ENCODE data around the gene LRRC4B.
"Not testable (repeated sequence)": the region's sequence is repeated elsewhere in the genome, so short reads cannot be mapped to it uniquely, and the experiment has no call there.

Gene LRRC4B, protein sequence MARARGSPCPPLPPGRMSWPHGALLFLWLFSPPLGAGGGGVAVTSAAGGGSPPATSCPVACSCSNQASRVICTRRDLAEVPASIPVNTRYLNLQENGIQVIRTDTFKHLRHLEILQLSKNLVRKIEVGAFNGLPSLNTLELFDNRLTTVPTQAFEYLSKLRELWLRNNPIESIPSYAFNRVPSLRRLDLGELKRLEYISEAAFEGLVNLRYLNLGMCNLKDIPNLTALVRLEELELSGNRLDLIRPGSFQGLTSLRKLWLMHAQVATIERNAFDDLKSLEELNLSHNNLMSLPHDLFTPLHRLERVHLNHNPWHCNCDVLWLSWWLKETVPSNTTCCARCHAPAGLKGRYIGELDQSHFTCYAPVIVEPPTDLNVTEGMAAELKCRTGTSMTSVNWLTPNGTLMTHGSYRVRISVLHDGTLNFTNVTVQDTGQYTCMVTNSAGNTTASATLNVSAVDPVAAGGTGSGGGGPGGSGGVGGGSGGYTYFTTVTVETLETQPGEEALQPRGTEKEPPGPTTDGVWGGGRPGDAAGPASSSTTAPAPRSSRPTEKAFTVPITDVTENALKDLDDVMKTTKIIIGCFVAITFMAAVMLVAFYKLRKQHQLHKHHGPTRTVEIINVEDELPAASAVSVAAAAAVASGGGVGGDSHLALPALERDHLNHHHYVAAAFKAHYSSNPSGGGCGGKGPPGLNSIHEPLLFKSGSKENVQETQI

DNA sequence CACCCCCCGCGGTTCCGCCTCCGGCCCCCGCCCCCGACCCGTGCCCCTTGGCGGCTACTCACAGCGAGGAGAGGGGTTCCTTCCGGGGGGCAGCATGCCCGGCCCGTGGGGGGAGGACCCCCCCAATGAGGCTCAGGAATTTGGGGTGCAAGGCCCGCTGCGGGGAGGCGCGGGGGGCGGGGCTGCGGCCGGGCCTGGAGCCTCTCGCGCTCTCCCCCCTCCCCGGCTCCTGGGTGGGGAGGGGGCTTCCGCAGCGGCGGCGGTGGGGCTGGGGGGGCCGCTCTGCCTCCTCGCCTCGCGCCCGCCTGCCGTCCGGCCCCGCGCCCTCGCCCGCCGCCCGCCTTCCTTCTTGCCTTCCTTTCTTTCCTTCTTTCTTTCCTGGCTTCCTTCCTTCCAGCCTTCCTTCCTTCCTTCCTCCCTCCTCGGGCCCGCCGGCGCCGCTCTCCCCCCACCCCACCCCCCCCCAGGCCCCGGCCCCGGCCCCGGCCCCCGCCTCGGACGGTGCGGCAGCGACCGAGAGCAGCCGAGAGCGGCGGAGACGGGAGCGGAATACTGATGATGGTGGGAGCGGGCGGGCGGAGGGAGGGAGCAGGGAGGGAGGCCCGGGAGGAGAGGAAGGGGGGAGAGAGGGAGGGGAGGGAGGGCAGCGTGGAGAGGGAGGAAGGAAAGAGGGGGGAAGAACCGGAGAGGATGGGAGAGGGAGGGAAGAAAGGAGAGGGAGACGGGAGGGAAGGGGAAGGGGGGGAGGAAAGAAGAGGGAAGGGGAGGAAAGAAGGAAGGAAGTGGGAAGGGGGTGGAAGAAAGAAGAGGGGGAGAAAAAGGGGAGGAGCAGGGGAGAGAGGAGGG is at the start of gene LRRC4B:
TSS of gene LRRC4B (minus strand) at position 554 of the 846 bp plus-strand sequence. CDS start 19,597 bp downstream, outside the sequence.
- Histone ChIP-seq H3K27me3 (ENCODE audit: control insufficient read depth, insufficient read depth, low read length) (peaks cover 45% of the 10 kb centered on the region), H3K9me3 (ENCODE audit: control insufficient read depth, low read length) (no peaks in the 10 kb centered on the region), H3K4me3 (ENCODE audit: low read length) (no peak within 1 kb of the TSS), H3K4me1 (ENCODE audit: control insufficient read depth, insufficient read depth, low read length) (no peaks in the 10 kb centered on the region), H3K36me3 (ENCODE audit: control insufficient read depth, insufficient read depth, low read length) (no peaks in the 10 kb centered on the region), H3K9ac (ENCODE audit: low read length) (no peak within 1 kb of the TSS)

DNA sequence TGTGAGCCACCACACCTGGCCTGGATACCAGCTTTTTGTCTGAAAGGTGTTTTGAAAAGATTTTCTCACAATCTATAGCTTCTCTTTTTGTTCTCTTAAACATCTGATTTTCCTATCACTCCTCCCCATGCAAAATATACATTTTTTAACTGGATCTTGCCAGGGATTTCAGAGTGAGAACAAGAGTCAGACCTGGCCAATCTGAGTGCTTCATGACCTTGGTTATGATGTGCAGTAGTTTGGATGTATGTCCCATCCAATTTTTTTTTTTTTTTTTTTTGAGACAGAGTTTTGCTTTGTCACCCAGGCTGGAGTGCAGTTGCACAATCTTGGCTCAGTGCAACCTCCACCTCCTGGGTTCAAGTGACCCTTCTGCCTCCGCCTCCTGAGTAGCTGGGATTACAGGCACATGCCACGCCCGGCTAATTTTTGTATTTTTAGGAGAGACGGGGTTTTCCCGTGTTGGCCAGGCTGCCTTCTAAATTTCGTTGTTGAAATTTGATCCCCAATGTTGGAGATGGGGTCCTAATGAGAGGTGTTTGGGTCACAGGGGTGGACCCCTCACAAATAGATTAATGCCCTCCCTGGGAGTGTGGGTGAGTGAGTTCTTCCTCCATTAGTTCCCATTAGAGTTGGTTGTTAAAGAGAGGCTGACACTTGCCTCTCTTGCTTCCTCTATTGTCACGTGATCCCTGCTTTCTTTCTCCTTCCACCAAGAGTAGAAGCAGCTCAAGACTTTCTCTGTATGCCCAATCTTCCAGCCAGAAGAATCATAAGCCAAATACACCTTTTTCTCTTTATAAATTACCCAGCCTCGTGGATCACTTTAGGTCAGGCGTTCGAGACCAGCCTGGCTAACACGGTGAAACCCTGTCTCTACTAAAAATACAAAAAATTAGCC is 44.5 kb upstream of the LRRC4B start:
- H3K27me3 ChIP-seq (ENCODE audit: control insufficient read depth, insufficient read depth, low read length); H3K9ac ChIP-seq (ENCODE audit: low read length); H3K4me1 ChIP-seq (ENCODE audit: control insufficient read depth, insufficient read depth, low read length); H3K36me3 ChIP-seq (ENCODE audit: control insufficient read depth, insufficient read depth, low read length); H3K9me3 ChIP-seq (ENCODE audit: control insufficient read depth, low read length); H3K4me3 ChIP-seq (ENCODE audit: low read length): not testable (repeated sequence)

DNA sequence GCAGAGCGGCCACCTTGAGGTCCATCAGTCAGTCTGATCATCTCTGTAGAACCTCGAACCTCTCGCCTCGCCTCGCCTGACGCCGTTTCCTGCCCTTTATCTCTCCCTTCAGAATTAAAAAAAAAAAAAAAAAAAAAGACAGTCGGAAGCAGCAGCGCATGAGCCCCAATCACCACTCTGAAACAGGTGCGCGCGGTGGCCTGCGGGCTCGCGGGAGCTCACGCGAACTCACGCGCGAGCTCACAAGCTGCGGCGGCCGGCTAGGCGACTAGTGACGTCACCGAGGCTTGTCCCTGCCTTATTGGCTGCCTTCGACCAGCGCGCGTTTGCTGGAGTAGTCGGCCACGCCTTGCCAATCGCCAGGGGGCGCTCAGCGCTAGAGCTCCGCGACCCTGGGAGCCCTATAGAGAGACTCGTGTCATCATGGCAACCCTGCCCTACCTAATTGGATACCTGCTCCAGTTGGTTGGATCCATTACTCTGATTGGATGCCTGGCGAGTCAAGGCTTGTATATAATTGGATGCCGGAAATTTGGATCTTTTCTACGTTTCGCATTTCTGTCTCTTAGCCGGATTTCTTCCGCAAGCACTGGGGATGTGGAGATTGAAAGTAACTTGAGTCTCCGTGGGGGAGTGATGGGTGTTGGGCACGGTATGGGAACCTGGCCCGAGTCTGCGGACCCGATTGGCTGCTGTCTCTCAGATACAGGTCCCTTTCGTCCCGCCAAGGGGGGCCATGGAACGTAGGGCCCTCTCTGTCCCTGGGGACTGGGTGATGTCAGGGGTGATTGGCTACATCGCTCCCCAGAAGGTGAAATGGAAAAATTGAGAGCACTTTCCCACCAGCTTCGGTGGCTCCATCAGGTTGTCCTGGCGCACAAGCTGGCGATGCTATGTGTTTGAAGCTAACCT is 39.9 kb upstream of the LRRC4B start:
- Histone ChIP-seq H3K4me1 (ENCODE audit: control insufficient read depth, insufficient read depth, low read length) (no peaks in the 10 kb centered on the region), H3K4me3 (ENCODE audit: low read length) (no peak overlapping the region), H3K9me3 (ENCODE audit: control insufficient read depth, low read length) (no peaks in the 10 kb centered on the region), H3K9ac (ENCODE audit: low read length) (no peak overlapping the region), H3K27me3 (ENCODE audit: control insufficient read depth, insufficient read depth, low read length) (no peaks in the 10 kb centered on the region), H3K36me3 (ENCODE audit: control insufficient read depth, insufficient read depth, low read length) (no peaks in the 10 kb centered on the region)

DNA sequence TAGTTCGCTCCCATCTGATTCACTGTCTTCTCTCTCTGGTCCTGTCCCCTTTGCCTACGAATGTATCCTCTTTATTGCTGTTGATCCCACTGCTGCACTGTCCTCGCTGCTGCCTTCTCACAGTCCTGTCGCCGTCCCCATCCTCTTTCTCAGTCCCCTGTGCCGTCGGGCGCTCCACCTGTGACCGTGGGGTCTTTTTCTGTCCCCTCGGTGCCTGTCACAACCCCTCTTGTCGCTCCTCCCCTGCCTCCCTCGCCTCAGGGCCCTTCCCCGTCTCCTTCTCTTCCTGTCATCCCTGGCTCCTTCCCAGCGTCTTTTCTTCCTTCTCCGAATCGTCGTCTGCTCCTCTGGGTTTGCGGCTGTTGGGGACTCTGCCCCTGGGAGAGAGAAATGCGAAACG is 39.2 kb upstream of the LRRC4B start:
- Histone ChIP-seq H3K36me3 (ENCODE audit: control insufficient read depth, insufficient read depth, low read length) (no peaks in the 10 kb centered on the region), H3K4me3 (ENCODE audit: low read length) (no peak overlapping the region), H3K27me3 (ENCODE audit: control insufficient read depth, insufficient read depth, low read length) (no peaks in the 10 kb centered on the region), H3K9ac (ENCODE audit: low read length) (no peak overlapping the region), H3K9me3 (ENCODE audit: control insufficient read depth, low read length) (no peaks in the 10 kb centered on the region), H3K4me1 (ENCODE audit: control insufficient read depth, insufficient read depth, low read length) (no peaks in the 10 kb centered on the region)

DNA sequence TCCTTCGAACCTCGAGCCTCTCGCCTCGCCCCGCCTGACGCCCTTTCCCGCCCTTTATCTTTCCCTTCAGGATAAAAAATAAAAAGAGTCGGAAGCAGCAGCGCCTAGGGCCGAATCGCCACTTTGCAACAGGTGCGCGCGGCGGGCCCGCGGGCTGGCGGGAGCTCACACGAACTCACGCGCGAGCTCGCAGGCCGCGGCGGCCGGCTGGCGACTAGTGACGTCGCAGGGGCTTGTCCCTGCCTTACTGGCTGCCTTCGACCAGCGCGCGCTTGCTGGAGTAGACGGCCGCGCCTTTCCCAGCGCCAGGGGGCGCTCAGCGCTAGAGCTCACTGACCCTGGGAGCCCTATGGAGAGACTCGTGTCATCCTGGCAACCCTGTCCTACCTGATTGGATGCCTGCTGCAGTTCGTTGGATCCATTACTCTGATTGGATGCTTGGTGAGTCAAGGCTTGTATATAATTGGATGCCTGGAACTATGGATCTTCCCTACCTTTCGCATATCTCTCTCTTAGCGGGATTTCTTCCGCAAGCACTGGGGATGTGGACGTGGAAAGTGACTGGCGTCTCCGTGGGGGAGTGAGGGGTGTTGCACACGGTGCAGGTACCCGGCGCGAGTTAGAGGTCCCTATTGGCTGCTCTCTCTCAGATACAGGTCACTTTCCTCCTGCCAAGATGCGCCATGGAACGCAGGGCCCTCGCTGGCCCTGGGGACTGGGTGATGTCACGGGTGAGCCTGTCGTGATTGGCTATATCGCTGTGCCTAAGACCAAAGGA is 38.0 kb upstream of the LRRC4B start:
- not testable (repeated sequence) for H3K36me3 ChIP-seq (ENCODE audit: control insufficient read depth, insufficient read depth, low read length); H3K9me3 ChIP-seq (ENCODE audit: control insufficient read depth, low read length); H3K4me1 ChIP-seq (ENCODE audit: control insufficient read depth, insufficient read depth, low read length); H3K9ac ChIP-seq (ENCODE audit: low read length); H3K4me3 ChIP-seq (ENCODE audit: low read length); H3K27me3 ChIP-seq (ENCODE audit: control insufficient read depth, insufficient read depth, low read length)

DNA sequence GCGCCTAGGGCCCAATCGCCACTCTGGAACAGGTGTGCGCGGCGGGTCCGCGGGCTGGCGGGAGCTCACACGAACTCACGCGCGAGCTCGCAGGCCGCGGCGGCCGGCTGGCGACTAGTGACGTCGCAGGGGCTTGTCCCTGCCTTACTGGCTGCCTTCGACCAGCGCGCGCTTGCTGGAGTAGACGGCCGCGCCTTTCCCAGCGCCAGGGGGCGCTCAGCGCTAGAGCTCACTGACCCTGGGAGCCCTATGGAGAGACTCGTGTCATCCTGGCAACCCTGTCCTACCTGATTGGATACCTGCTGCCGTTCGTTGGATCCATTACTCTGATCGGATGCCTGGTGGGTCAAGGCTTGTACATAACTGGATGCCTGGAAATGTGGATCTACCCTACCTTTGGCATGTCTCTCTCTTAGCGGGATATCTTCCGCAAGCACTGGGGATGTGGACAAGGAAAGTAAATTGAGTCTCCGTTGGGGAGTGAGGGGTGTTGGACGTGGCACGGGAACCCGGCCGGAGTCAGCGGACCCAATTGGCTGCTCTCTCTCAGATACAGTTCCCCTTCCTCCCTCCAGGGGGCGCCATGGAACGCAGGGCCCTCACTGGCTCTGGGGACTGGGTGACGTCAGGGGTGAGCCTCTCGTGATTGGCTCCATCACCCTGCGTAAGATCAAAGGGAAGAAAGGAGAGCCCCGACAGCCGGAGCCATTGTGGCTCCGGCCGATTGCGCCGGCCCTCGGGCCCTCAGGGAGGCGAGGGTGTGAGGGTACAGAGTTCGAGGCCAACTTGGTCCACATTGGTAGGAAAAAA is 36.2 kb upstream of the LRRC4B start:
- not testable (repeated sequence) for H3K9ac ChIP-seq (ENCODE audit: low read length); H3K4me3 ChIP-seq (ENCODE audit: low read length); H3K27me3 ChIP-seq (ENCODE audit: control insufficient read depth, insufficient read depth, low read length); H3K9me3 ChIP-seq (ENCODE audit: control insufficient read depth, low read length); H3K4me1 ChIP-seq (ENCODE audit: control insufficient read depth, insufficient read depth, low read length); H3K36me3 ChIP-seq (ENCODE audit: control insufficient read depth, insufficient read depth, low read length)

DNA sequence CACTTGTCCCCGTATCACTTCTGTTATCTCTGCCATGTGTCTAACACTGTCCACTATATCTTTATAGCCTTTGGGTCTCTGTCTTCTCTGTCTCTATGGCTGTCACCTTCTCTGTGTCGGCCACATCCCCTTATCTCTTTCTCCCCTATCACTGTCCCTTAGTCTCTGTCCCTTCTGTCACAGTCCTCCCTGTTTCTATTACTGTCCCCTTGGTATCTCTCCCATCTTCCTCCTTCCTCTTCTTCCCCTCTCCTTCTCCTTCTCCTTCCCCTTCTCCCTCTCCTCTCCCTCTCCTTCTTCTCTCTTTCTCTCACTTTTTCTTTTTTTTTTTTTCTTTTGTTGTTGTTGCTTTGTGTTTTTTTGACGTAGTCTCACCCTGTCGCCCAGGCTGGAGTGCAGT is 34.7 kb upstream of the LRRC4B start:
- Histone ChIP-seq H3K9me3 (ENCODE audit: control insufficient read depth, low read length) (no peaks in the 10 kb centered on the region), H3K4me1 (ENCODE audit: control insufficient read depth, insufficient read depth, low read length) (no peaks in the 10 kb centered on the region), H3K27me3 (ENCODE audit: control insufficient read depth, insufficient read depth, low read length) (peaks cover 8% of the 10 kb centered on the region), H3K36me3 (ENCODE audit: control insufficient read depth, insufficient read depth, low read length) (no peaks in the 10 kb centered on the region), H3K4me3 (ENCODE audit: low read length) (no peak overlapping the region), H3K9ac (ENCODE audit: low read length) (no peak overlapping the region)

DNA sequence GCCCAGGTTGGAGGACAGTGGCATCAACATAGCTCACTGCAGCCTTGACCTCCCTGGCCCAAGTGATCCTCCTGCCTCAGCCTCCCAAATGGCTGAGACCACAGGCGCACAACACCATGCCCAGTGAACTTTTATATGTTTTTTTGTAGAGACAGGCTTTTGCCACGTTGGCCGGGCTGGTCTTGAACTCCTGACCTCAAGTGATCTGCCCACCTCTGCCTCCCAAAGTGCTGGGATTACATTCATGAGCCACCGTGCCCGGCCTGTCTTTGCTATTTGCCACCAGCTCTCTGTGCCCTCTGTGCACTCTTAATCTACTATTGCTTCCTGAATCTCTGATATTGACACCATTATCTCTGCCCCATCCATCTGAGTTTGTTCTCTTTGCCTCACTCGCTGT is 34.3 kb upstream of the LRRC4B start:
- Histone ChIP-seq H3K9ac (ENCODE audit: low read length) (no peak overlapping the region), H3K4me3 (ENCODE audit: low read length) (no peak overlapping the region), H3K36me3 (ENCODE audit: control insufficient read depth, insufficient read depth, low read length) (no peaks in the 10 kb centered on the region), H3K9me3 (ENCODE audit: control insufficient read depth, low read length) (no peaks in the 10 kb centered on the region), H3K4me1 (ENCODE audit: control insufficient read depth, insufficient read depth, low read length) (no peaks in the 10 kb centered on the region), H3K27me3 (ENCODE audit: control insufficient read depth, insufficient read depth, low read length) (peaks cover 8% of the 10 kb centered on the region)

DNA sequence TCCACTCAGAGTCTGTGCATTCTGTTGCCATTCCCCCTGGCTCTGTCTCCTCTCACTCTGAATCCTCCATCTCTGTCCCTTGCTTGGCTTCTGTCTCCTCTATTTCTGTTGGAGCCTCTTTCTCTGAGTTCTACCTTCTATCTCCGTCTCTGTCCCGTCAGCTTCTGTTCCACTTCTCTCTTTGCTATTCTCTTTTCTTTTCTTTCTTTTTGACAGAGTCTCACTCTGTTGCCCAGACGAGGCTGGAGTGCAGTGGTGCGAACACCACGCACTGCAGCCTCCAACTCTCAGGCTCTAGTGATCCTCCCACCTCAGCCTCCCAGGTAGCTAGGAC is 33.8 kb upstream of the LRRC4B start:
- Histone ChIP-seq H3K4me1 (ENCODE audit: control insufficient read depth, insufficient read depth, low read length) (no peaks in the 10 kb centered on the region), H3K4me3 (ENCODE audit: low read length) (no peak overlapping the region), H3K9ac (ENCODE audit: low read length) (no peak overlapping the region), H3K27me3 (ENCODE audit: control insufficient read depth, insufficient read depth, low read length) (peaks cover 8% of the 10 kb centered on the region), H3K36me3 (ENCODE audit: control insufficient read depth, insufficient read depth, low read length) (no peaks in the 10 kb centered on the region), H3K9me3 (ENCODE audit: control insufficient read depth, low read length) (no peaks in the 10 kb centered on the region)
